Hematopoietic multipotent progenitor cell (in vitro differentiated cells): ENCODE results near the gene DHRS7B. TPM values are rescaled to one million over a fixed set of nuclear protein-coding genes. Genes with fewer than 3 reads are reported as not detected.
"Not testable (repeated sequence)": the region's sequence is repeated elsewhere in the genome, so short reads cannot be mapped to it uniquely, and the experiment has no call there.

Experiments
- DNase-seq, 3 donors: peaks; one replicate each; pipeline ENCODE4 v3.0.0-alpha.2; 2011 to 2015; ENCODE audit warnings: low read depth in 2 of 3, low spot score in 2 of 3
- total RNA-seq: library from RNA; depleted of rRNA; stranded (reverse); fragments of >200 nt; gene quantifications from one replicate; pipeline ENCODE4 v1.2.3, GENCODE V29; 2012

The DHRS7B gene
- total RNA-seq, 1 donor = 41.5 TPM

DNA sequence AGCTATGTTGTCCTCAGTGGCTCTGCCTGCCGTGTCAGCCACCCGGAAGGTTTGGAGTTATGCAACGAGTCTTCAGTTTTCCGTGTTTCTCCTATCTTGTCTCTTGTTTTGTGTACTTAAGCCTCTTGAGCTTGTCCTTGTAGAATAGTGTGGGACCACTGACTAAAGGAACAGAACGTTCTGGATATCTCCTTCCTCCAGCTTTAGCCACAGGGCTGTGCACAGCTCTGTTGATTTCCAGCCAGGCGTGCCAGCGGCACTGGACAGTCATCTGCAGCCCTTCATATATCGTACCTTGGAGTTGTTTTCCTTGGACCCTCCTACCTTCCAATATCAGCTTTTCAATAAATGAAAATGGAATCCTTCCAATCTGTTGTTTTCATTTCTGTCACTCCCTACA is 47.4 kb downstream of the DHRS7B start:
- no peak for DNase-seq

DNA sequence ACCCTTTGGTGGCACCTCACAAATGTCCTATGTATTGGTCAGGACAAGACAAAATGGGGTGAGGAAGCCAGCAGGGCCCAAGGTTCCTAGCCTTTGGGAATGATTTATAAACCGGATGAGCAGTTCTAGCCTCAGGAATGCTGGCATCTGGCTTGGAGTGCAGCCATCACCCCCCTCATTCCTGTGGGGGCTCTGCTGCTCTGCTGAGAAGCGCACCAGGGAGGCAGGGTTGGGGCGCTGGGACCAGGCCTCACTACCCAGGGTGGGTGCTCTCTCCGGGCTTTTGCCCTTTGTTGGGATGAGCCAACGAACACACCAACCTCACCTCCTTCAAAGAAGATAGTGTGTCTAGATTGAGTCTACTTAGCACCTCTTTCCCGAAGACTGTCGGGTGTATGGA is 47.9 kb downstream of the DHRS7B start:
- DNase-seq = no peak

DNA sequence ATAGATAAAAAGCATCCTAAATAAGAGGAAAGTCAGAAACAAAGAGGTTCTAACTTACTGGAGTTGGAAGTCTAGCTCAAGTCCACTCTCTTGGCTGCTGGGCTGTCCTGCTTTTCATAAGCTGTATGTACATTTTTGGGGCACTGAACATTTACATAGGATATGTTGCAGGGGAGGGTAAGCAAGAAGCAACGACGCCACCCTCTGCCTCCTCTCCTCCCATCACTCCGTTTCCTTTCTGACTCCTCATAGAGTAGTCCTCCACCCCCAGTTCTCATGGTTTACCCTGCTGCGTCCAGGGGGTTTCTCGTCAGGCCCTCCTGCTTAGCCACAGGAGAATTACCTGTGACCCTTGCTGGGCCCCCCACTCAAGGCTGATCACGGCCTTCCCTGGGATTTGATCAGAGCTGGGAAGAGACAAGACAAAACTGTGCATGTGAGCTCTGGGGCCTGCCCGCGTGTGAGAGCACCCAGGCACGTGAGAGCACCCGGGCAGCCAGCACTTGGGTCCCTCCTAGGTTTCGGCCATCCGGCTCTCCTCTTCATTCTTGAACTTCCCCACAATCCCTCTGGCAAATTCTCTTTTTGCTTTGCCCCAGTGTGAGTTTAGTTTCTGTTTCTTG is 50.1 kb downstream of the DHRS7B start:
- no peak for DNase-seq

DNA sequence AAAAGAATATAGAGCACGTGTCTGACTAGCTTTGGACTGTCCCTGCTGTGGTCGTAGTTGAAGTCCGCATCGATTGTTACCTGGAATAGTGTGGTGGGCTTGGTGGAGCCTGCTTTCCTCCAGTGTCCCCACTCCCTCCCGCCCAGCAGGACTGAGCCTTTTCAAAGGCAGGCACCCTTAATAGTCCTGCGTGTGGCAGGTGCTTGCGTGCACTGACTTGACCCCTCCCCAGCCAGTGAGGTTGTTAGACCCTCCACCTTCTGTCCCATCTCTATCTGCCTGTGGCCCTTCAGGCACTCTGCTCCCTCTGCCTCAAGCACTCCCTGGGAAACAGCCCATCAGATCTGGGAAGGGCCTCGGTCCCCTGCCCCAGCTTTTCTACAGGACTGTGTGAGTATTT is 50.6 kb downstream of the DHRS7B start:
- DNase-seq = no peak

DNA sequence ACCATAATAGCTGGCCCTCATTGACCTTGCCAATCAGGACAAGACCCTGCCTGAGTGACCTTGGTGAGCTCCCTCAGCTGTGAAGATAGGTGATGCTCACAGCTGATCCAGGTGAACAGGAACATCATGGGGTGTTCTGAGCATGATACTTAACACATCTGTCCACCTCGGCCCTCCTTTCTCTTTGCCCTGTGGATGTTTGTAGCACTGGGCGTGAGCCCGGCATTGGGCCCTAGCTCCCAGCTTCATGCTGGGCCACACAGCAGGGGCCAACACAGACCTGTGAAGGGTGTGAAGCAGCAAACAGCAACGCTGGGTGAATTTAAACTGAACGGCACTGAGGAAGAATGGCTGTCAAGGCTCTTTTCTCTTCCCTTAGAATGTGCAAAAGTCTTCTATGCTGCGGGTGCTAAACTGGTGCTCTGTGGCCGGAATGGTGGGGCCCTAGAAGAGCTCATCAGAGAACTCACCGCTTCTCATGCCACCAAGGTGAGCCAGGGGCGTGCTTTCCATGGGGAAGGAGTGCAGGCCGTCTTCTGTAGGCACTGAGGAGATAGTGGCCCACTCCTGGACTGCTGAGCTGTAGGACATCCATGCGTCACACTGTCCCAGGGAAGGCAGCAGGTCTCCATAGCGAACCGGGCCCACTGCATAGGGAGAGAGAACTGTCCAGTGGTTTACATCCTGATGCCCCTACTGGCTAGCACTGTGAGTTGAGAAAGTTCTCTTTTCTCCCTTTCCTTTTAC is 51.3 kb downstream of the DHRS7B start:
- DNase-seq = no peak

DNA sequence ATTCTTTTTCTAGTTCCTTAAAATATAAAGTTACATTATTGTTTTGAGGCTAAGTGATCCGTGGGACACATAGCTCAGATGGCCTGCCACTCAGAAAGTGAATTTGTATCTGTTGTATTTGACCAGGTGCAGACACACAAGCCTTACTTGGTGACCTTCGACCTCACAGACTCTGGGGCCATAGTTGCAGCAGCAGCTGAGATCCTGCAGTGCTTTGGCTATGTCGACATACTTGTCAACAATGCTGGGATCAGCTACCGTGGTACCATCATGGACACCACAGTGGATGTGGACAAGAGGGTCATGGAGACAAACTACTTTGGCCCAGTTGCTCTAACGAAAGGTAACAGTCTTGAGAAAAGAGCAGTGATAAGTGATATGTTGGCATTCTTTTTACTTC is 56.7 kb downstream of the DHRS7B start:
- DNase-seq = no peak

DNA sequence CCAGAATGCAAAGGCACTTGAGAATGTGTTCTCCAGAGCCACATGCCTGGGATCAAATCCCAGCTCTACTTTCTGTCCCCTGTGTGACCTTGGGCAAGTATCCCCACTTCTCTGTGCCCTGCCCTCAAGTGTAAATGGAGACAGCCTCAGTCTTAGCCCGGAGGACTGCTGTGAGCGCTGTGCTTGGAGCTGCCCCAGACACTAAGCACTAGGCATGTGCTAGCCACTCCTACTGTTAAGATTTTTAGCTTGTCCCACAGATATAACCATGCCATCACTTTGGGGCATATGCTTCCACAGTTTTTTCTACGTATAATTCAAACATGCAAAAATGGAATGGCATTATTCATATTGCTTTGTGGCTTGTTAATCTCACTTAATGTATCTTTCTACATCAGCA is 57.8 kb downstream of the DHRS7B start:
- no peak for DNase-seq

DNA sequence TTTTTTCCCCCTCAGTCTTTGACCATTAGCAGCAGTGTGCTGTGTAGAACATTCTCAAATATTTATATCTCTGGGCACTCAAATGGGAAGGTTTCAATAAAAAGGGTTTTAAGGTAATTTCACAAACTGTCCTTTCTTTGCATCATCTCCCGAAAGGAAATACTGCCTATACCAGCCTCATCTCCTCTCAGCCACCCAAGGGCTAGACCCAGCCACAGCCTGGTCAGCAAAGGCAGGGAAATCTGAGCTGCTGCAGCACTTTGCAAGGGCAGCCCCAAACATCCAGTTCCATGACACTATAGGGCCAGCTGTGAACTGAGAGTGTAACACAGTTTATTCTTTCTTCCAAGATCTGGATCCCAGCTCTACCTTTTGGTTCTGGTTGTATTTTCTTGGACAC is 58.3 kb downstream of the DHRS7B start:
- DNase-seq = no peak

DNA sequence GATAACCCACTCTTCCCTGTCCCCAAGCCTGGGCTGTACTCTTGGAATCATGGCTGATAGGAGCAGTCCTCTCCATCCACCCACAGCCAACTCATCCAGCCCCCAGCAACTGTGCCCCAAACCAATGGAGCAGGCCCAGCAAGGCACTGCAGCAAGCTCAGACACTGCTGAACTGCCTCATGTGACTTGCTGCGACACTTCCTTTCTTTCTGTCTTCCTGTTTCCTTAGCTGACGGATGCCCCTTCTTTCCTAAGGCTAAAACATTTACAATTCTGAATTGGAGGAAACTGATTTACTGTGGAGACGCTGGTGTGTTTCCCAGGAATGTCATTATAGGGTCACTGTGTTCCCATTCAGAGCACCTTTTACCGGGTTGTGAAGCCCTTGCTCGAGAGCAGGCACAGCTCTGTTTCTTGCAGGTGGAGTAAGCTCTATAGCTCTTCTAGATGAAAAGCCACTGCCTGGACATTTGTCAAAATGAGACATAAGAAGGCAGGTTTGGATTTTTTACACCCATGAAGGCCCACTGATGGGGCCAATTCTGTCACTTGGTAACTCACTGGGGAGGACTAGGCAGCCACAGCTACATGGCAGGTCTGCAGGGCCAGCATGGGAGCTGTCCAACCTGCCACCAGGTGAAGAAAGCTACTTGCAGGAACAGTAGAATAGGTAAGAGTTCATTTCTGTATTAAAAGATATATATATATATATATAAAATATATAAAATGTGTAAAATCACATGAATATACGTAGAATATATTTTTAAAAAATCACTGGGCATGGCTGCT is 59.8 kb downstream of the DHRS7B start:
- no peak for DNase-seq

DNA sequence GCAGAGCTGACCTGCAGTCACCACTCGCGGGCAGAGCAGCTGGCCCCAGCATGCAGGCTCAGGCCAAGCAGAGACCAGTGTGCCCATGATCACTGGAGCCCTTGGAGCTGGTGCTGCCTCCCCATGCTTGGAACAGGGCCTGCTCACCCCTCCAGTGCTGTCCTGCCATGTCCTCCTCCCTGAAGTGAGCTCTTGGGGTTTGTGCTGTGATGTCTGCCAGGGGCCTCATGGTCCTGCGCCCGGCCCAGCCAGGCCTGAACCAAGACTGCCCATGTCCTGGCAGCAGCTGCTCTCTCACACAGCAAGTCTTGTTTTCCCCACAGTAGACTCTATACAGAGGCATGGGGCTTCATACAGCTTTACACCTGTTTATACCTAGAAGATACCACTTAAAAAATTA is 62.6 kb downstream of the DHRS7B start:
- DNase-seq = no peak

DNA sequence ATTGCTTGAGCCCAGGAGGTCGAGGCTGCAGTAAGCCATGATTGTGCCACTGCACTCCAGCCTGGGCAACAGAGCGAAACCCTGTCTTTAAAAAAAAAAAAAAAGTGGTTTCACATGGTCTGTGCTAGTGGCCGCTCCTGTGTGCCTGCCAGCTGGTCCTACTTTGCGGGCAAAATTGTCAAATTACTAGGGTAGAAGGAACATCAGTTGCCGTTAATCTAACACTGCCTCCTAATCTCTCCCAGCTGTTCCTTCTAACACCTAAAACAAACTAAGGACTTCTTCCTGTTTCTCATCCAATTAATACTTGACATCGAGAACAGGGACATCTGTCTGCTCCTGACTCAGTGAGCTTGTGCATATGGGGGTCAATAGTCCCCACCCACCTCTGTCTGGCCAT is 63.3 kb downstream of the DHRS7B start:
- DNase-seq = no peak

DNA sequence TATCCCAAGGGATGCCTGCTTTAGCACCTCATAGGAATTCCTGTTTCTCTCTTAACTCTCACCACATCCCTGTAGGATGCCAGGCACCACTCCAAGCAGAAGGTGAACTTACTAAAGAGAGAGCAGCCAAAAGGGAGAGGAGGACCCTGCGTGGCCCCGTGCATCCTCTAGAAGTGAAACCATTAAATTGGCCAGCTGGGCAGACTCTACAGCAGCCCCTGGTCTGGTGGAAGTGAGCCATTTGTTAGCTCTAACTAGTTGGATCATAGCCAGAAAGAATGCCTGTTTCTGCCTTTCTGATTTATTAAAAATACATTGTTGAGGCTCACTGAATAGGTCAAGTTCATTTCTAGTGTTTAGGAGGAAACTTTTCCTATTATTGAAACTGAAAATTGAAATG is 64.9 kb downstream of the DHRS7B start:
- no peak for DNase-seq

DNA sequence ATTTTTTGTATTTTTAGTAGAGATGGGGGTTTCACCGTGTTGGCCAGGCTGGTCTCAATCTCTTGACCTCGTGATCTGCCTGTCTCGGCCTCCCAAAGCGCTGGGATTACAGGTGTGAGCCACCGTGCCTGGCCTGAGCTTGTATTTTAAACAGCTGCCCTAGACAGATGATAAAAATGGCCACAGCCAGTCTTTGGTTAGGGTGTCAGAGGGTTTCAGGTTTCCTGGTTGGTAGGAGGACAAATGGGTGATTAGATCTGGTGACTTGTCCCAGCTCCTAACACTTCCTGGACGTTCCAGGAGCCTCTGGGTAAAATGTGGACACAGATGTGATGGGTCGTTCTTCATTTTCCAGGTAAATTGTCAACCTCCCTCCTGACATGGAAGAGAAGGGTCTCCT is 65.7 kb downstream of the DHRS7B start:
- not testable (repeated sequence) for DNase-seq

DNA sequence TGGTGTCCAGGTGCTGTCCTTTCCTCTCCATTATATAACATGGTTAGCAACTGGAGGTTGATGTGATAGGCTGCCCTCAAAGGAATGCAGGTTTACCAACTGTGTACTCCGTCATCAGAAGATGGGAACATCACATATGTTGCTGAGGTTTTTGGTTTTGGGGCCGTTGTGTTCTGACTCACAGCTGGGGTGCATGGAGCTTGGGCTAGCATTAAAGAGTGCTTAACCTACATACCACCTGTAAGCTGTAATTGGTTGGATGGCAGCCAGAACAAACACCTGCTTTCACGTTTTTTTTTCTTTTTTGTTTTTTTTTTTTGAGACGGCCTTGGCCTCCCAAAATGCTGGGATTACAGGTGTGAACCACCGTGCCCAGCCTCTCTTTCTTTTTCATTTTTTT is 66.3 kb downstream of the DHRS7B start:
- no peak for DNase-seq

DNA sequence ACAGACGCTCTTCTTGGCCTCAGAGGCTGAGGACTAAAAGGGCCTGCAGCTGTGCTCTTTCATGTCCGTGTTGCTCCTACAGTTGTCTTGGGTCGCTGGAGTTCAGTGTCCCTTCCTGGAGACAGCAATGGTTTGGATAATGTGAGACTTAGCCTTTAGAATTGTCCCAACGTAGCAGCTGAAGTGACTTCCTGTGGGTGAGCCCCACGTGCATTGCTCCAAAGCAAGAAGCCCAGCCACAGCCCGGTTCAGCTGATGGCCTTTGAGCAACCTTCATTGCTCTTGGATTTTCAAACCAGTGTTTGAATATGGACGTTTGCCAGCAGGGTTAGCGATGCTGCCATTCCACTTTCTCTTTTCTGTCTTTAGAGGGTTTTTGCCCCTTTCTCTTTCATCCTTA is 67.5 kb downstream of the DHRS7B start:
- no peak for DNase-seq

DNA sequence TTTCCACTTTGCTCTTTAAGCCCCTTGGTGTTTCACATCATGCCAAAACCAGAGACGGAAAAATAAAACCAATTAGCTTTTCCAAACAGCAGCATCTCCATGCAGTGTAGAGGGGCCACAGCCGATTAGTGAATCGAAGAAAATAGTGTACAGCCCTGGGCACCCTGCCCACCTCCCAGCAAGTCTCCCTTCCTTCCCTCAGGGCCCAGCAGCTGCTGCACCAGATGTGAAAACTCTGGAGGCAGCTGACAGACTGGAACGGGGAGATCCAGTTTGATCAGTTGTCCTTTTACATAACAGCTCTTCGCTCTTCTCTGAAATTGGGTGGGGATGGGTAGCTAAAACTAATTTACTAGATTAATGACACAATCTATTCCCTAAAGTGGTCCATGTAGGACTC is 67.9 kb downstream of the DHRS7B start:
- no peak for DNase-seq

DNA sequence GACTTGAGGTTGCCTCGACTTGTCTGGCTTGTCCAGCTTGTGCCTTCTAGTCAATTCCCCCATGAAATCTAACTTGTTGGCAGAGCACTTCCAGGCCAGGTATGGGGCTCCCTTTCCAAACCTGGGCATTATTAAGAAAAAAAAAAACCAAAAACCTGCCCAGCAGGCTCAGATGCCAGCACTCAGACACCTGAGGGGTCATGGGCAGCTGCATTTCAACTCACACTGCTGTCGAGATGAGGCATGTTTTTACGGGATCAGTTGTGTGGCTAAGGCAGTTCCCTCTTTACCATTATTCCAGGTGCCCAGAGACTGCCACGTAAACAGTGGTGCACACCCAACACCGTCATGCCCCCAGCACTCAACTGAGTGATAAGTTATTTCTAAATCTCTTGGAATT is 69.4 kb downstream of the DHRS7B start:
- DNase-seq = no peak

DNA sequence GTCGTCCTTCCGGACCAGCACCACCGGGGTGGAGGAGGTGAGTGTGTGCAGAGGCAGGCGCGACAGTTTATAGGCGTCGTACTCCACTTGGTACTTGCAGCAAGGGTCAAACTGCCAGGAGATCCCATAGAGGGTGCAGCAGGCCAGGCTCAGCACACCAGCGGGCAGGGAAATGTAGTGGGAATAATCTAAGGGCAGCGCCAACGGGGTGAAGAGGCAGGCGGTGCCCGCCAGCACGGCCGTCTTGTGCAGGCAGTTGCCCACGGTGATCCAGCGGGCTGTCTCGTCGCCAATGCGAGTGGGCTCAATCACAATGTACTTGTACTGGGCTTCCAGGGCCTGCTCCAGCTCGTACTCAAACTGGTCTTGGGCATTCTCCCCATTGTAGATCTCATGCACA is 71.6 kb downstream of the DHRS7B start:
- no peak for DNase-seq

DNA sequence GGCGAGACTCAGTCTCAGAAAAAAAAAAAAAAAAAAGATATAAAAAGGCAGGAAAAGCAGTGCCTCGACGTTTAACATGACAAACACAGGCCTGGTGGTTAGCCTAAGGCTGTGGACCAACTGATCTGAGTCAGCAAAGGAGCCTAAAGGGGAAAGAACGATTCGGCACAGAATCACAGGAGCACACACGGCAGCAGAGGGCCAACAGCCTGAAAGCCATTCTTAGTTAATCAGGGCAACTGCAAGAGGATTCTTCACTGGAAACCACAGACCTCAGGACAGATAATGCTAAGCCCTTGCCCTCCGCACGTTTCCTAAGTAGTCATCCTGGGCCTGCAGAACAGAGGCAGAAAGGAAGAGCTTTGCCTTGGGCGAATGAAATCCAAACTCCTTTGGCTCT is 72.5 kb downstream of the DHRS7B start:
- DNase-seq = peak in 1 of 3 donors; percentile 17

DNA sequence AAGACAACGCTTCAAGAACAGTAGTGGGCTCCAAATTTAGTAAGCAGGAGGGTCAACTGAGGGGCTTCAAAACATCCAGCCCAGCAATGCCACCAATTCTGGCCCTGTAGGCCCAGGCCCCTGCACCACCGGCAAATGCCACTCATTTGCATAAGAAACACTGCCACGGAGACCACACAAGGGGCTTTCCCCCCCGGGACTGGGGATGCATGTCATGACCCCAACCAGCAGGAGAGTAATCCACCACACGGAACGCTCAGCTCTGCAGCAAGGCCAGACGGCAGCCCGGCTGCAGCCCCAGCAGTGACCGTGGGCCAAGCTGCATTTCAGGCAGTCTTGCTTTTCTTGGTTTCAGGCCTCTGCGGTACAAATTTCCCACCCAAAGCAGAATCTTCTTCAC is 73.1 kb downstream of the DHRS7B start:
- DNase-seq = no peak

DNA sequence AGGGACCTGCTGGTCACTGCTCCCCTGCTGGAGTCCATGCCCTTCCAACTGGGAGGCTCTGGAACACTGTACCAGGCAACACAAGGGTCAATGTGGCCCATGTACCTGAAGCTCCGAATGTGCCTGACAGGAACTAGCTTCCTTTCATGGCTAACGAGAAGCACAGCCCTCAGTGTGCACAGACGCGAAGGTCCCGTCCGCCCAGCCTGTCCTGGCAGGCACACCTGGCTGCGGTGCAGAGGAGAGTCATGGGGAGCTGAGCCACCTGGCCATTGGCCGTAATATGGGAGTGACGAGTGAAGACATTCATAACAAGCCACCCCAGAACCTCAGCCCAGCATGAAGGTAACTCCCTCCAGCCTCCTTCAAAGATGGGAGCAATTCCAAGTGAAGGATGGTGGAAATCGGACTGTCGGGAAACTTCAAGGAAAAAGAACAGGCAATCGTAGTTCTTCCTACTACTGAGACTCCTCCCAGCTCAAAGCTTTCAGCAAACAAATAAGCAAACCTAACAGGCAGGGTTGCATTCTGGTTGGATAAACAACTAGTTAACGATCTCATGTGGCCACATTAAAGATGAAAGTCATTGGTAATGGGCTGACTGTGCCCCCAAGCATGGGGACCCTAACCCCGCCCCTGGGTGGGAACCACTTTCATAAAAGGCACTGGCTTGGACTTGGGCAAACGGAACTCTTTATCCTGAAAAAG is 74.0 kb downstream of the DHRS7B start:
- no peak for DNase-seq

DNA sequence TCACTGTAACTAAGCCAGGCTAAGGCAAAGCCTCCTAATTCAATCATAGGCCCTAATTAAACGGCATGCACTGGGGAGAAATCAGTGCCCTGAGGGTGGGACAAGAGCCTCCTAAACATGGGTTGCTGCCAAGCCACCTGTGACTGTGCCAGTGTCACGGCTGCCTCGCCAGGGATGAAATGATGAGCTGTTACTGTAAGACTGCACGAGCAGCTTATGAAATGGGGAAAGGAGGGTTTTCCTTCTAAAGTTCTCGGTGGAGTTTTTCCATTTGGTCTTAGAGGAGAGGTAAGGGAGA is 74.5 kb downstream of the DHRS7B start:
- DNase-seq = no peak
